Heart right ventricle (tissue), 16 donors: ENCODE measurements around the gene DENND1A. TPM values are rescaled to one million over a fixed set of nuclear protein-coding genes. Genes with fewer than 3 reads are reported as not detected.

Source experiments
- ATAC-seq, 8 donors: fragments of 200-7000 bp; cut with Tn5 transposase; one replicate each; pipeline ENCODE4 v1.9.1; 2020; ENCODE audit warnings: mild to moderate bottlenecking in 8 of 8, moderate library complexity in 8 of 8, moderate number of reproducible peaks in 1 of 8
- DNase-seq, 2 donors: peaks; one replicate each; pipeline ENCODE4 v3.0.0-alpha.2; 2020
- H3K27ac ChIP-seq, 10 donors: fragments of 200-600 bp; sonication (generic) in 2 of 10; one replicate each; pipeline versions ENCODE4 v1.5.0 to v1.8.0; 2020 to 2022; ENCODE audit warnings: mild to moderate bottlenecking in 3 of 10
- H3K27me3 ChIP-seq, 7 donors: fragments of 200-600 bp; one replicate each; pipeline ENCODE4 v1.8.0; 2021 to 2022; ENCODE audit warnings: mild to moderate bottlenecking in 2 of 7
- H3K36me3 ChIP-seq, 9 donors: fragments of 200-600 bp; sonication (generic) in 1 of 9; one replicate each; pipeline versions ENCODE4 v1.5.0 to v1.8.0; 2020 to 2022; ENCODE audit warnings: mild to moderate bottlenecking in 2 of 9
- H3K4me1 ChIP-seq, 9 donors: fragments of 200-600 bp; sonication (generic) in 1 of 9; one replicate each; pipeline versions ENCODE4 v1.5.0 to v1.8.0; 2020 to 2022; ENCODE audit warnings: mild to moderate bottlenecking in 4 of 9
- H3K4me3 ChIP-seq, 10 donors: fragments of 200-600 bp; sonication (generic) in 2 of 10; one replicate each; pipeline versions ENCODE4 v1.5.0 to v1.8.0; 2020 to 2022; ENCODE audit warnings: mild to moderate bottlenecking in 7 of 10, moderate library complexity in 2 of 10
- H3K9me3 ChIP-seq, 11 donors: fragments of 200-600 bp in 10 of 11; sonication (generic) in 2 of 11; one replicate each; pipeline versions ENCODE4 v1.5.0 to v1.8.0; 2013 to 2022; ENCODE audit warnings: mild to moderate bottlenecking in 2 of 11, control low read depth in 1 of 11, moderate library complexity in 1 of 11
- CTCF ChIP-seq, 9 donors: fragments of 200-600 bp; sonication (generic) in 2 of 9; IDR thresholded peaks; one replicate each; pipeline versions ENCODE4 v1.5.0 to v1.8.0; 2021 to 2022; ENCODE audit warnings: antibody characterized with exemption in 9 of 9, mild to moderate bottlenecking in 5 of 9, moderate library complexity in 1 of 9
- WGBS, 2 donors: extraction: QIAGEN DNeasy Blood & Tissue Kit; methylation state at CpG; one replicate each; pipeline ENCODE4 v1.1.7; 2013; ENCODE audit warnings: inconsistent platforms in 1 of 2; 5-methylcytosine and 5-hydroxymethylcytosine counted together
- intact Hi-C, 10 donors: fragments of 100-400 bp; cut with DNase I; formaldehyde crosslinking; loops; one replicate each; pipeline versions ENCODE4 v1.11.1 to v1.14.2; 2022
- polyA plus RNA-seq, 2 donors: library from polyadenylated mRNA; stranded (reverse); fragments of 200-250 nt; gene quantifications; one replicate each; pipeline ENCODE4 v1.2.3, GENCODE V29; 2013
- total RNA-seq, 10 donors: library from RNA; stranded (reverse); fragmentation: NEBNext Ultra II Directional in 3 of 10; extraction: Animal tissue kit (Norgen Biotek cat#: 25700) in 3 of 10; gene quantifications; one replicate each; pipeline versions ENCODE4 v1.2.1 to v1.2.4, GENCODE V29; 2021 to 2023
- donor health status: Arrhythmogenic right ventricular cardiomyopathy.
- donor health status: ischemic (EF 13 %, LVEDD 7.1; RV severe dilation, severe dysfunction).
- donor health status: healthy with polysubstance abuse.
- donor health status: DM: no; HTN: yes; CAD: no.
- donor health status: DM: no; HTN: no; CAD: no.
- donor health status: ischemic (EF 25% LVEDD 6.9; RV normal size, moderate dysfunction).
- donor health status: ischemic (EF 25% LVEDD 5.7; RV mildly dilated, moderate dysfunction).
- donor health status: healthy.
- donor health status: DM: yes; HTN: yes; CAD: no.
- donor health status: Ischemic cardiomyopathy.
- donor health status: ischemic (EF 35%, LVEDD 5.7; RV mildly dilated, moderate dysfunction).
- donor health status: nonischemic (EF 11% LVEDD 7.7; RV severe dilation, severe dysfunction).
- donor health status: DM: yes; HTN: yes; CAD: no.
- donor health status: PGD.
- donor health status: ischemic (EF 29% LVEDD 5.4; RV normal size, mild dysfunction).
- donor health status: nonischemic (EF 23%, LVEDD 6.1; RV moderate dilation, normal function).

Gene DENND1A
- total and polyA plus RNA-seq, 12 donors, result 7.3 to 19.6 (median 12.2) TPM

GRCh38 chr9:123460091-123460490 lies 469.8 kb downstream of the DENND1A start:
- DNase-seq (no peak), ATAC-seq (no peak)
- Histone ChIP-seq H3K9me3 (no peaks in the 10 kb centered on the region), H3K36me3 (peaks cover 0 to 30% (median 0%) of the 10 kb centered on the region in 9 donors), H3K4me3 (no peak overlapping the region), H3K27ac (no peak overlapping the region), H3K27me3 (no peaks in the 10 kb centered on the region), H3K4me1 (peaks cover 0 to 7% (median 0%) of the 10 kb centered on the region in 9 donors)
- WGBS, 2 donors, result 85 to 88% methylated on average over 2 of the region's 2 CpGs
- no peak for TF ChIP-seq CTCF (IDR thresholded peaks at IDR 0.05)
- intact Hi-C loops, result no loop called here

GRCh38 chr9:123457583-123457982 lies 472.3 kb downstream of the DENND1A start:
- H3K9me3 ChIP-seq, result no peaks in the 10 kb centered on the region
- no peaks in the 10 kb centered on the region for H3K27me3 ChIP-seq
- WGBS, 2 donors, result 79 to 82% methylated on average over 9 of the region's 9 CpGs
- no peak overlapping the region for H3K27ac ChIP-seq
- H3K4me1 ChIP-seq, result peaks cover 0 to 7% (median 0%) of the 10 kb centered on the region in 9 donors
- ATAC-seq (peak in 5 of 8 donors; percentile 19 to 49 (median 38)), DNase-seq (no peak)
- peaks cover 0 to 44% (median 0%) of the 10 kb centered on the region in 9 donors for H3K36me3 ChIP-seq
- intact Hi-C loops, result no loop called here
- no peak overlapping the region for H3K4me3 ChIP-seq
- no peak for TF ChIP-seq CTCF (IDR thresholded peaks at IDR 0.05)

GRCh38 chr9:123456011-123456410 lies 473.9 kb downstream of the DENND1A start:
- WGBS, 2 donors, result 98 to 99% methylated on average over 3 of the region's 3 CpGs
- no peak for TF ChIP-seq CTCF (IDR thresholded peaks at IDR 0.05)
- no peak for ATAC-seq
- DNase-seq, result no peak
- intact Hi-C loops, result no loop called here
- peaks cover 0 to 55% (median 0%) of the 10 kb centered on the region in 9 donors for H3K36me3 ChIP-seq
- peaks cover 0 to 7% (median 0%) of the 10 kb centered on the region in 9 donors for H3K4me1 ChIP-seq
- H3K27me3 ChIP-seq, result no peaks in the 10 kb centered on the region
- no peak overlapping the region for H3K4me3 ChIP-seq
- H3K27ac ChIP-seq, result no peak overlapping the region
- H3K9me3 ChIP-seq, result no peaks in the 10 kb centered on the region

- no peaks in the 10 kb centered on the region for H3K9me3 ChIP-seq
- H3K4me3 ChIP-seq, result no peak overlapping the region
- H3K27me3 ChIP-seq, result no peaks in the 10 kb centered on the region
- no peak overlapping the region for H3K27ac ChIP-seq
- DNase-seq, result no peak
- WGBS, 2 donors, result 98% methylated on average over 13 of the region's 13 CpGs
- ATAC-seq, result no peak
- peaks cover 0 to 62% (median 2%) of the 10 kb centered on the region in 9 donors for H3K36me3 ChIP-seq
- TF ChIP-seq CTCF (IDR thresholded peaks at IDR 0.05), result no peak
- peaks cover 0 to 7% (median 0%) of the 10 kb centered on the region in 9 donors for H3K4me1 ChIP-seq
- intact Hi-C loops, result no loop called here
These were observed 474.7 kb downstream of the DENND1A start for GRCh38 chr9:123455187-123455586.
